ENCODE results near the gene TMEM25.

- no peak for TF ChIP-seq CTCF (IDR thresholded peaks at IDR 0.05)
- TF ChIP-seq POLR2A (IDR thresholded peaks at IDR 0.05) = no peak
Measured at GRCh38 chr11:118526688-118527087, 4.3 kb upstream of the TMEM25 start.
